PC-3 (cell line): ENCODE data around the gene SGTA.

Experiments used
- CTCF ChIP-seq: fragments of 300-600 bp; sonication (generic); conservative IDR thresholded peaks from 2 replicates; pipeline ENCODE4 v1.5.1; 2017; ENCODE audit warnings: antibody characterized with exemption, low read depth, mild to moderate bottlenecking, low read length
- EZH2phosphoT487 ChIP-seq: fragments of 300-600 bp; sonication (generic); IDR thresholded peaks from 2 replicates; pipeline ENCODE4 v1.6.1; 2018; ENCODE audit warnings: mild to moderate bottlenecking, antibody characterized with exemption, low read length, borderline replicate concordance

- TF ChIP-seq CTCF (no peak), EZH2phosphoT487 (no peak)
These were observed 59.7 kb downstream of the SGTA start for GRCh38 chr19:2723345-2723715.
